GM12892 (cell line): ENCODE data around the gene XKR8.

Experiments
- POLR2A ChIP-seq: IDR thresholded peaks from 2 replicates; pipeline ENCODE4 v1.6.1; 2011; ENCODE audit warnings: low read depth, low read length, control low read depth
- POLR2AphosphoS5 ChIP-seq: IDR thresholded peaks from 2 replicates; pipeline ENCODE4 v1.6.1; 2011; ENCODE audit warnings: low read depth, low read length, control low read depth
- TAF1 ChIP-seq: IDR thresholded peaks from 2 replicates; pipeline ENCODE4 v1.6.1; 2011; ENCODE audit warnings: low read depth, mild to moderate bottlenecking, control low read depth, low read length, borderline replicate concordance

GRCh38 chr1:27941671-27942540, 17.9 kb upstream of the XKR8 start:
- TF ChIP-seq POLR2AphosphoS5 (no peak), POLR2A (no peak), TAF1 (no peak)
